ENCODE measurements around the gene CTU1. TPM values are rescaled to one million over a fixed set of nuclear protein-coding genes. Genes with fewer than 3 reads are reported as not detected.

CTU1 gene
- total and polyA plus RNA-seq, 10 of the 15 experiments (the other 5 are each of a cell fraction or from before 2014, with no cell fraction given), result 0.02 to 10.5 (median 3.0) TPM; not detected in 1

DNA sequence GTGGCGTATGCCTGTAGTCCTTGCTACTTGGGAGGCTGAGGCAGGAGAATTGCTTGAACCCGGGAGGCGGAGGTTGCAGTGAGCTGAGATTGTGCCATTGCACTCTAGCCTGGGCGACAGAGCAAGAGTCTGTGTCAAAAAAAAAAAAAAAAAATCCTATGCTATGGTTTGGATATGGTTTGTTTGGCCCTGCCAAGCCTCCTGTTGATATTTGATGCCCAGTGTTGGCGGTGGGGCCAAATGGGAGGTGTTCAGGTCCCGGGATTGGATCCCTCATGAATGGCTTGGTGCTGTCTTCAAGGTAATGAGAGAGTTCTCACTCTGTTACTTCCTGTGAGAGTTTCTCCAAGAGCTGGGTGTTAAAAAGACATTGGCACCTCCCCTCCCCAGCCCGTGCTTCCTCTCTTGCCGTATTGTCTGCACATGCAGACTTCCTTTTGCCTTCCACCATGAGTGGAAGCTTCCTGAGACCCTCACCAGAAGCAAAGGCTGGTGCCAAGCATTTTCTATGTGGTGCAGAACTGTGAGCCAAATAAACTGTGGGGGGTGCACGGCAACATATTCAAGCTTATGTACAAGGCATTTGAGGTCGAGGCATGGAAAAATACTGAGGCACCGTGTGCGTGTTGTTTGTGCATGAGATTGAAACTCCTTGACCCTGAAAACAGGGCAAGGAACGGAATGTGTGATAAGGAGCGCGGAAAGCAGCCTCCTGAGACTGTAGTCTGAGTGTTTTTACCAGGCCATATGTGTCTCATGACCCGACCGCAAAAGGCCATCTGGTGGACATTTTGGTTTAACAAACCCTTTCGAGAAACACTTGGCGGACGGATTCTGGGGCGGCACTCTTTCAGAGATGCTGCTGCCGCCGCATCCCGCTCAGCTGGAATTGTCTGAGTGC, 23.8 kb upstream of the CTU1 start:
- H3K4me1 ChIP-seq (ENCODE audit: control insufficient read depth, insufficient read depth, low read length), result 0 out of 2 replicates have a peak, but pooled peaks cover 5% of the 10 kb centered on the region
- no peaks in the 10 kb centered on the region; a peak in 1 of 4 replicates for H3K27me3 ChIP-seq (replicated peaks in 1 of 2; ENCODE audit: control insufficient read depth in 2 of 2, insufficient read depth in 2 of 2, low read length in 1 of 2)
- in situ Hi-C loops (cut with MboI), result no loop called here
- no peaks in the 10 kb centered on the region for H4K20me1 ChIP-seq (ENCODE audit: control insufficient read depth, insufficient read depth)
- intact Hi-C loops (cut with micrococcal nuclease; ENCODE audit: unreplicated experiment), result no loop called here
- DNase-seq (ENCODE audit: low read depth, low spot score) (no peak), ATAC-seq (no peak), FAIRE-seq (peak; percentile 13)
- 38% methylated on average over 24 of the region's 24 CpGs for WGBS (ENCODE audit: insufficient coverage, insufficient replicate concordance, low lambda C conversion rate, missing lambda C conversion rate)
- SMC1A ChIA-PET (ENCODE audit: uncharacterized antibody, unreplicated experiment), result no interaction called here
- no peak for TF ChIP-seq LARP7 (IDR thresholded peaks at IDR 0.05)
- no peak for TF ChIP-seq GATAD2B (conservative IDR thresholded peaks at IDR 0.05; ENCODE audit: low read depth)
- TF ChIP-seq, protein P1, sequence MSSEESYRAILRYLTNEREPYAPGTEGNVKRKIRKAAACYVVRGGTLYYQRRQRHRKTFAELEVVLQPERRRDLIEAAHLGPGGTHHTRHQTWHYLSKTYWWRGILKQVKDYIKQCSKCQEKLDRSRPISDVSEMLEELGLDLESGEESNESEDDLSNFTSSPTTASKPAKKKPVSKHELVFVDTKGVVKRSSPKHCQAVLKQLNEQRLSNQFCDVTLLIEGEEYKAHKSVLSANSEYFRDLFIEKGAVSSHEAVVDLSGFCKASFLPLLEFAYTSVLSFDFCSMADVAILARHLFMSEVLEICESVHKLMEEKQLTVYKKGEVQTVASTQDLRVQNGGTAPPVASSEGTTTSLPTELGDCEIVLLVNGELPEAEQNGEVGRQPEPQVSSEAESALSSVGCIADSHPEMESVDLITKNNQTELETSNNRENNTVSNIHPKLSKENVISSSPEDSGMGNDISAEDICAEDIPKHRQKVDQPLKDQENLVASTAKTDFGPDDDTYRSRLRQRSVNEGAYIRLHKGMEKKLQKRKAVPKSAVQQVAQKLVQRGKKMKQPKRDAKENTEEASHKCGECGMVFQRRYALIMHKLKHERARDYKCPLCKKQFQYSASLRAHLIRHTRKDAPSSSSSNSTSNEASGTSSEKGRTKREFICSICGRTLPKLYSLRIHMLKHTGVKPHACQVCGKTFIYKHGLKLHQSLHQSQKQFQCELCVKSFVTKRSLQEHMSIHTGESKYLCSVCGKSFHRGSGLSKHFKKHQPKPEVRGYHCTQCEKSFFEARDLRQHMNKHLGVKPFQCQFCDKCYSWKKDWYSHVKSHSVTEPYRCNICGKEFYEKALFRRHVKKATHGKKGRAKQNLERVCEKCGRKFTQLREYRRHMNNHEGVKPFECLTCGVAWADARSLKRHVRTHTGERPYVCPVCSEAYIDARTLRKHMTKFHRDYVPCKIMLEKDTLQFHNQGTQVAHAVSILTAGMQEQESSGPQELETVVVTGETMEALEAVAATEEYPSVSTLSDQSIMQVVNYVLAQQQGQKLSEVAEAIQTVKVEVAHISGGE (CRISPR knock-in tag; IDR thresholded peaks at IDR 0.05), result no peak
- no peak for TF ChIP-seq EP300 (IDR thresholded peaks at IDR 0.05; ENCODE audit: borderline replicate concordance in 1 of 2, control insufficient read depth in 1 of 2, low read depth in 2 of 2, low read length in 2 of 2)
- TF ChIP-seq, protein P2, sequence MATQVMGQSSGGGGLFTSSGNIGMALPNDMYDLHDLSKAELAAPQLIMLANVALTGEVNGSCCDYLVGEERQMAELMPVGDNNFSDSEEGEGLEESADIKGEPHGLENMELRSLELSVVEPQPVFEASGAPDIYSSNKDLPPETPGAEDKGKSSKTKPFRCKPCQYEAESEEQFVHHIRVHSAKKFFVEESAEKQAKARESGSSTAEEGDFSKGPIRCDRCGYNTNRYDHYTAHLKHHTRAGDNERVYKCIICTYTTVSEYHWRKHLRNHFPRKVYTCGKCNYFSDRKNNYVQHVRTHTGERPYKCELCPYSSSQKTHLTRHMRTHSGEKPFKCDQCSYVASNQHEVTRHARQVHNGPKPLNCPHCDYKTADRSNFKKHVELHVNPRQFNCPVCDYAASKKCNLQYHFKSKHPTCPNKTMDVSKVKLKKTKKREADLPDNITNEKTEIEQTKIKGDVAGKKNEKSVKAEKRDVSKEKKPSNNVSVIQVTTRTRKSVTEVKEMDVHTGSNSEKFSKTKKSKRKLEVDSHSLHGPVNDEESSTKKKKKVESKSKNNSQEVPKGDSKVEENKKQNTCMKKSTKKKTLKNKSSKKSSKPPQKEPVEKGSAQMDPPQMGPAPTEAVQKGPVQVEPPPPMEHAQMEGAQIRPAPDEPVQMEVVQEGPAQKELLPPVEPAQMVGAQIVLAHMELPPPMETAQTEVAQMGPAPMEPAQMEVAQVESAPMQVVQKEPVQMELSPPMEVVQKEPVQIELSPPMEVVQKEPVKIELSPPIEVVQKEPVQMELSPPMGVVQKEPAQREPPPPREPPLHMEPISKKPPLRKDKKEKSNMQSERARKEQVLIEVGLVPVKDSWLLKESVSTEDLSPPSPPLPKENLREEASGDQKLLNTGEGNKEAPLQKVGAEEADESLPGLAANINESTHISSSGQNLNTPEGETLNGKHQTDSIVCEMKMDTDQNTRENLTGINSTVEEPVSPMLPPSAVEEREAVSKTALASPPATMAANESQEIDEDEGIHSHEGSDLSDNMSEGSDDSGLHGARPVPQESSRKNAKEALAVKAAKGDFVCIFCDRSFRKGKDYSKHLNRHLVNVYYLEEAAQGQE (IDR thresholded peaks at IDR 0.05; ENCODE audit: low read depth, low read length), result no peak
- no peak for TF ChIP-seq KDM1A (IDR thresholded peaks at IDR 0.05; ENCODE audit: borderline replicate concordance)
- TF ChIP-seq, protein P3, sequence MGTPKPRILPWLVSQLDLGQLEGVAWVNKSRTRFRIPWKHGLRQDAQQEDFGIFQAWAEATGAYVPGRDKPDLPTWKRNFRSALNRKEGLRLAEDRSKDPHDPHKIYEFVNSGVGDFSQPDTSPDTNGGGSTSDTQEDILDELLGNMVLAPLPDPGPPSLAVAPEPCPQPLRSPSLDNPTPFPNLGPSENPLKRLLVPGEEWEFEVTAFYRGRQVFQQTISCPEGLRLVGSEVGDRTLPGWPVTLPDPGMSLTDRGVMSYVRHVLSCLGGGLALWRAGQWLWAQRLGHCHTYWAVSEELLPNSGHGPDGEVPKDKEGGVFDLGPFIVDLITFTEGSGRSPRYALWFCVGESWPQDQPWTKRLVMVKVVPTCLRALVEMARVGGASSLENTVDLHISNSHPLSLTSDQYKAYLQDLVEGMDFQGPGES (IDR thresholded peaks at IDR 0.05), result no peak
- TF ChIP-seq STAT3 (IDR thresholded peaks at IDR 0.05; ENCODE audit: low read depth, low read length), result no peak
- H3K9ac ChIP-seq (ENCODE audit: control insufficient read depth, insufficient read depth, low read length), result no peak overlapping the region
- POLR2A ChIA-PET, result no interaction called here
- no peak overlapping the region for H3K27ac ChIP-seq (ENCODE audit: control insufficient read depth, insufficient read depth)
- no peak overlapping the region for H3K4me3 ChIP-seq
- BruUV-seq (replicated peaks), result no TSS peak
- no peaks in the 10 kb centered on the region for H3K36me3 ChIP-seq (ENCODE audit: control insufficient read depth in 2 of 2, insufficient read depth in 2 of 2, low read length in 1 of 2)
- CTCF ChIA-PET, result no interaction called here
- H2AFZ ChIP-seq (ENCODE audit: control insufficient read depth, low read depth, low read length), result no peak overlapping the region
- H3K4me2 ChIP-seq (ENCODE audit: control insufficient read depth, insufficient read depth), result no peak overlapping the region
- RAD21 ChIA-PET (ENCODE audit: unreplicated experiment), result no interaction called here
- H3K9me3 ChIP-seq (replicated peaks; ENCODE audit: control insufficient read depth, insufficient read depth, low read length), result no peaks in the 10 kb centered on the region; the same call in 2 of the 3 replicates
- H3K79me2 ChIP-seq (ENCODE audit: control insufficient read depth, insufficient read depth, low read length), result no peaks in the 10 kb centered on the region

Data from GM12878 (cell line).